GM12878 (cell line): ENCODE measurements around the gene CDYL2. TPM values are rescaled to one million over a fixed set of nuclear protein-coding genes. Genes with fewer than 3 reads are reported as not detected.

Experiments
- ATAC-seq: fragments of 200-7000 bp; cut with Tn5 transposase; 3 replicates; pipeline ENCODE4 v1.9.1; 2020; ENCODE audit warnings: mild to moderate bottlenecking, moderate library complexity
- BruUV-seq: library from RNA; stranded (reverse); fragments of 400-500 nt; replicated peaks from 2 replicates; lab custom pipeline; 2021; lab: Mats Ljungman, UMichigan
- CTCF ChIA-PET: fragments of 300-600 bp; sonication (Branson Sonifier 250); formaldehyde crosslinking; extraction: SDS; loops from one replicate; lab custom pipeline; 2021; ENCODE audit warnings: inconsistent platforms; lab: Yijun Ruan, JAX
- POLR2A ChIA-PET: fragments of 350-600 bp; formaldehyde crosslinking; extraction: SDS; loops from one replicate; lab custom pipeline; 2021; ENCODE audit warnings: inconsistent platforms; lab: Charles Lee
- RAD21 ChIA-PET: fragments of 300-600 bp; sonication (Branson Sonifier 250); formaldehyde crosslinking; loops from one replicate; lab custom pipeline; 2023; ENCODE audit warnings: antibody characterized with exemption; ENCODE audit not compliant: unreplicated experiment; lab: Charles Lee
- SMC1A ChIA-PET: fragments of 300-600 bp; sonication (Branson Sonifier 250); formaldehyde crosslinking; loops from one replicate; lab custom pipeline; 2023; ENCODE audit not compliant: unreplicated experiment, uncharacterized antibody; lab: Charles Lee
- DNase-seq: peaks from one replicate; pipeline ENCODE4 v3.0.0-alpha.2; 2011; ENCODE audit warnings: low read depth, low spot score
- FAIRE-seq: peaks from 3 replicates; lab custom pipeline; 2011; peaks lifted over from hg19 to GRCh38; lab: Jason Lieb, UNC
- H2AFZ ChIP-seq: 2 replicates; pipeline ENCODE4 v1.6.0; 2011; ENCODE audit warnings: low read depth, low read length, control low read depth; ENCODE audit not compliant: control insufficient read depth
- H3K27ac ChIP-seq: 2 replicates; pipeline ENCODE4 v1.5.1; 2011; ENCODE audit warnings: control low read depth; ENCODE audit not compliant: control insufficient read depth, insufficient read depth
- H3K27me3 ChIP-seq, 2 experiments: replicated peaks in 1 of 2; 2 replicates each; pipeline versions ENCODE4 v1.6.0 to v1.6.1; 2011; ENCODE audit warnings: low read length in 1 of 2; ENCODE audit not compliant: control insufficient read depth in 2 of 2, insufficient read depth in 2 of 2
- H3K36me3 ChIP-seq, 2 experiments: 2 replicates each; pipeline ENCODE4 v1.5.1; 2011; ENCODE audit warnings: low read length in 1 of 2; ENCODE audit not compliant: control insufficient read depth in 2 of 2, insufficient read depth in 2 of 2
- H3K4me1 ChIP-seq: 2 replicates; pipeline ENCODE4 v1.6.1; 2011; ENCODE audit warnings: mild to moderate bottlenecking, low read length, moderate library complexity, mixed read lengths; ENCODE audit not compliant: control insufficient read depth, insufficient read depth
- H3K4me2 ChIP-seq: 2 replicates; pipeline ENCODE4 v1.6.0; 2011; ENCODE audit warnings: control low read depth; ENCODE audit not compliant: control insufficient read depth, insufficient read depth
- H3K4me3 ChIP-seq: fragments of 200-600 bp; sonication (generic); 2 replicates; pipeline ENCODE4 v1.5.1; 2016
- H3K79me2 ChIP-seq: 2 replicates; pipeline ENCODE4 v1.6.0; 2011; ENCODE audit warnings: low read length; ENCODE audit not compliant: control insufficient read depth, insufficient read depth
- H3K9ac ChIP-seq: 2 replicates; pipeline ENCODE4 v1.8.0; 2011; ENCODE audit warnings: low read length, control low read depth, mixed read lengths; ENCODE audit not compliant: control insufficient read depth, insufficient read depth
- H3K9me3 ChIP-seq: replicated peaks from 3 replicates; pipeline ENCODE4 v1.5.1; 2011; ENCODE audit warnings: mild to moderate bottlenecking, low read length; ENCODE audit not compliant: control insufficient read depth, insufficient read depth
- H4K20me1 ChIP-seq: 2 replicates; pipeline ENCODE4 v1.6.0; 2011; ENCODE audit not compliant: control insufficient read depth, insufficient read depth
- ASH2L ChIP-seq: fragments of 300-600, 200-600 bp; sonication (generic); IDR thresholded peaks from 2 replicates; pipeline ENCODE4 v1.6.1; 2017; ENCODE audit warnings: low read depth, mild to moderate bottlenecking, borderline replicate concordance
- BRCA1 ChIP-seq: IDR thresholded peaks from 2 replicates; pipeline ENCODE4 v1.6.1; 2011; ENCODE audit warnings: low read depth, low read length, improper control_type of control experiment
- HDAC6 ChIP-seq: fragments of 200-600 bp; sonication (generic); IDR thresholded peaks from one replicate; pipeline ENCODE4 v1.8.0; 2017; ENCODE audit warnings: antibody characterized with exemption; ENCODE audit not compliant: unreplicated experiment
- KLF5 ChIP-seq: fragments of 450-650 bp; IDR thresholded peaks from 2 replicates; pipeline ENCODE4 v1.6.1; 2014; ENCODE audit warnings: mild to moderate bottlenecking; ENCODE audit not compliant: partially characterized antibody
- LARP7 ChIP-seq: fragments of 450-650 bp; IDR thresholded peaks from 2 replicates; pipeline ENCODE4 v1.6.1; 2017; ENCODE audit warnings: mild to moderate bottlenecking
- MYB ChIP-seq: fragments of 150-350 bp; IDR thresholded peaks from 2 replicates; pipeline ENCODE4 v1.6.1; 2014; ENCODE audit warnings: mild to moderate bottlenecking, low read depth, low read length, borderline replicate concordance
- POLR2A ChIP-seq: IDR thresholded peaks from 2 replicates; pipeline ENCODE4 v1.6.1; 2011; ENCODE audit warnings: low read depth, mild to moderate bottlenecking, low read length
- REST ChIP-seq: IDR thresholded peaks from 2 replicates; pipeline ENCODE4 v1.6.1; 2012; ENCODE audit warnings: mild to moderate bottlenecking, low read depth, low read length
- STAT1 ChIP-seq: fragments of 450-650 bp; conservative IDR thresholded peaks from 2 replicates; pipeline ENCODE4 v1.6.1; 2014; ENCODE audit warnings: antibody characterized with exemption, mild to moderate bottlenecking
- STAT3 ChIP-seq: IDR thresholded peaks from 2 replicates; pipeline ENCODE4 v1.6.1; 2011; ENCODE audit warnings: low read depth, low read length, improper control_type of control experiment
- WGBS: methylation state at CpG from one replicate; pipeline ENCODE4 v1.1.6; 2016; ENCODE audit warnings: low lambda C conversion rate; ENCODE audit not compliant: insufficient replicate concordance, insufficient coverage; ENCODE audit errors: missing lambda C conversion rate; 5-methylcytosine and 5-hydroxymethylcytosine counted together
- in situ Hi-C: fragments of 300-500 bp; cut with MboI; formaldehyde crosslinking; loops from 9 replicates; pipeline ENCODE4 v1.14.3; 2018; ENCODE audit warnings: mixed read lengths
- intact Hi-C: fragments of 100-400 bp; cut with micrococcal nuclease; formaldehyde crosslinking; loops from one replicate; pipeline ENCODE4 v1.14.2; 2022; ENCODE audit not compliant: unreplicated experiment
- polyA plus RNA-seq, 11 experiments: library from polyadenylated mRNA; depleted of rRNA in 4 of 11; unstranded in 6 of 11; stranded (reverse) in 5 of 11; fragments of >200 nt; fragmentation: Nextera tagmentation in 4 of 11; fragmentation: Illumina TruSeq in 1 of 11; extraction: Ambion mirVana in 4 of 11; extraction: Trizol in 1 of 11; gene quantifications; 1 replicate in 1 of 11; 2 replicates in 10 of 11; pipeline versions ENCODE4 v1.2.1 to v1.2.3, GENCODE V29; 2011 to 2016; ENCODE audit warnings: inconsistent platforms in 2 of 11, missing spikeins in 2 of 11, low read depth in 1 of 11
- total RNA-seq, 4 experiments: library from RNA; depleted of rRNA in 3 of 4; stranded (reverse); fragments of >200 nt in 3 of 4; fragmentation: Illumina TruSeq in 1 of 4; extraction: Trizol in 1 of 4; gene quantifications; 2 replicates each; pipeline versions ENCODE4 v1.2.1 to v1.2.3, GENCODE V29; 2013 to 2021
- TF ChIP-seq, protein P1 (sequence below): fragments of 450-650 bp; formaldehyde crosslinking; IDR thresholded peaks from 2 replicates; pipeline ENCODE4 v1.5.0; 2022; ENCODE audit warnings: mild to moderate bottlenecking, missing genetic modification characterization
- TF ChIP-seq, protein P2 (sequence below): IDR thresholded peaks from 2 replicates; pipeline ENCODE4 v1.6.1; 2012; ENCODE audit warnings: low read depth, low read length, improper control_type of control experiment
- TF ChIP-seq, protein P3 (sequence below): fragments of 450-650 bp; IDR thresholded peaks from 2 replicates; pipeline ENCODE4 v1.6.1; 2018; ENCODE audit warnings: mild to moderate bottlenecking, low read depth, moderate library complexity; ENCODE audit not compliant: partially characterized antibody

Gene CDYL2
- total and polyA plus RNA-seq, 10 of the 15 experiments (the other 5 are each of a cell fraction or from before 2014, with no cell fraction given): 0.27 to 22.9 (median 3.9) TPM

- SMC1A ChIA-PET: interaction anchor here (1.2 kb wide), 1 partner anchor 10 kb away, joined by 4 read pairs; no protein-coding TSS in a partner anchor
- H3K36me3 ChIP-seq: no peaks in the 10 kb centered on the region
- in situ Hi-C loops: no loop called here
- H2AFZ ChIP-seq: no peak overlapping the region
- BruUV-seq: no TSS peak
- H3K4me2 ChIP-seq: no peak overlapping the region
- H3K9ac ChIP-seq: no peak overlapping the region
- CTCF ChIA-PET: no interaction called here
- H3K79me2 ChIP-seq: no peaks in the 10 kb centered on the region
- H4K20me1 ChIP-seq: no peaks in the 10 kb centered on the region
- no peaks in the 10 kb centered on the region for H3K27me3 ChIP-seq
- RAD21 ChIA-PET: no interaction called here
- 86% methylated on average over 1 of the region's 1 CpG for WGBS
- no peaks in the 10 kb centered on the region; the same call in 1 of the 3 replicates for H3K9me3 ChIP-seq
- FAIRE-seq: no peak
- POLR2A ChIA-PET: no interaction called here
- no peak overlapping the region for H3K27ac ChIP-seq
- intact Hi-C loops: no loop called here
- ATAC-seq: no peak
- no peak for DNase-seq
- H3K4me3 ChIP-seq: no peak overlapping the region
- peaks cover 18% of the 10 kb centered on the region for H3K4me1 ChIP-seq
- TF ChIP-seq BRCA1 (no peak), MYB (no peak), REST (no peak), KLF5 (no peak), LARP7 (no peak), POLR2A (no peak), STAT1 (no peak), STAT3 (no peak), ASH2L (no peak), HDAC6 (no peak)
- TF ChIP-seq, protein P1, sequence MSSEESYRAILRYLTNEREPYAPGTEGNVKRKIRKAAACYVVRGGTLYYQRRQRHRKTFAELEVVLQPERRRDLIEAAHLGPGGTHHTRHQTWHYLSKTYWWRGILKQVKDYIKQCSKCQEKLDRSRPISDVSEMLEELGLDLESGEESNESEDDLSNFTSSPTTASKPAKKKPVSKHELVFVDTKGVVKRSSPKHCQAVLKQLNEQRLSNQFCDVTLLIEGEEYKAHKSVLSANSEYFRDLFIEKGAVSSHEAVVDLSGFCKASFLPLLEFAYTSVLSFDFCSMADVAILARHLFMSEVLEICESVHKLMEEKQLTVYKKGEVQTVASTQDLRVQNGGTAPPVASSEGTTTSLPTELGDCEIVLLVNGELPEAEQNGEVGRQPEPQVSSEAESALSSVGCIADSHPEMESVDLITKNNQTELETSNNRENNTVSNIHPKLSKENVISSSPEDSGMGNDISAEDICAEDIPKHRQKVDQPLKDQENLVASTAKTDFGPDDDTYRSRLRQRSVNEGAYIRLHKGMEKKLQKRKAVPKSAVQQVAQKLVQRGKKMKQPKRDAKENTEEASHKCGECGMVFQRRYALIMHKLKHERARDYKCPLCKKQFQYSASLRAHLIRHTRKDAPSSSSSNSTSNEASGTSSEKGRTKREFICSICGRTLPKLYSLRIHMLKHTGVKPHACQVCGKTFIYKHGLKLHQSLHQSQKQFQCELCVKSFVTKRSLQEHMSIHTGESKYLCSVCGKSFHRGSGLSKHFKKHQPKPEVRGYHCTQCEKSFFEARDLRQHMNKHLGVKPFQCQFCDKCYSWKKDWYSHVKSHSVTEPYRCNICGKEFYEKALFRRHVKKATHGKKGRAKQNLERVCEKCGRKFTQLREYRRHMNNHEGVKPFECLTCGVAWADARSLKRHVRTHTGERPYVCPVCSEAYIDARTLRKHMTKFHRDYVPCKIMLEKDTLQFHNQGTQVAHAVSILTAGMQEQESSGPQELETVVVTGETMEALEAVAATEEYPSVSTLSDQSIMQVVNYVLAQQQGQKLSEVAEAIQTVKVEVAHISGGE (CRISPR knock-in tag): no peak
- TF ChIP-seq, protein P2, sequence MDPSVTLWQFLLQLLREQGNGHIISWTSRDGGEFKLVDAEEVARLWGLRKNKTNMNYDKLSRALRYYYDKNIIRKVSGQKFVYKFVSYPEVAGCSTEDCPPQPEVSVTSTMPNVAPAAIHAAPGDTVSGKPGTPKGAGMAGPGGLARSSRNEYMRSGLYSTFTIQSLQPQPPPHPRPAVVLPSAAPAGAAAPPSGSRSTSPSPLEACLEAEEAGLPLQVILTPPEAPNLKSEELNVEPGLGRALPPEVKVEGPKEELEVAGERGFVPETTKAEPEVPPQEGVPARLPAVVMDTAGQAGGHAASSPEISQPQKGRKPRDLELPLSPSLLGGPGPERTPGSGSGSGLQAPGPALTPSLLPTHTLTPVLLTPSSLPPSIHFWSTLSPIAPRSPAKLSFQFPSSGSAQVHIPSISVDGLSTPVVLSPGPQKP: no peak
- TF ChIP-seq, protein P3, sequence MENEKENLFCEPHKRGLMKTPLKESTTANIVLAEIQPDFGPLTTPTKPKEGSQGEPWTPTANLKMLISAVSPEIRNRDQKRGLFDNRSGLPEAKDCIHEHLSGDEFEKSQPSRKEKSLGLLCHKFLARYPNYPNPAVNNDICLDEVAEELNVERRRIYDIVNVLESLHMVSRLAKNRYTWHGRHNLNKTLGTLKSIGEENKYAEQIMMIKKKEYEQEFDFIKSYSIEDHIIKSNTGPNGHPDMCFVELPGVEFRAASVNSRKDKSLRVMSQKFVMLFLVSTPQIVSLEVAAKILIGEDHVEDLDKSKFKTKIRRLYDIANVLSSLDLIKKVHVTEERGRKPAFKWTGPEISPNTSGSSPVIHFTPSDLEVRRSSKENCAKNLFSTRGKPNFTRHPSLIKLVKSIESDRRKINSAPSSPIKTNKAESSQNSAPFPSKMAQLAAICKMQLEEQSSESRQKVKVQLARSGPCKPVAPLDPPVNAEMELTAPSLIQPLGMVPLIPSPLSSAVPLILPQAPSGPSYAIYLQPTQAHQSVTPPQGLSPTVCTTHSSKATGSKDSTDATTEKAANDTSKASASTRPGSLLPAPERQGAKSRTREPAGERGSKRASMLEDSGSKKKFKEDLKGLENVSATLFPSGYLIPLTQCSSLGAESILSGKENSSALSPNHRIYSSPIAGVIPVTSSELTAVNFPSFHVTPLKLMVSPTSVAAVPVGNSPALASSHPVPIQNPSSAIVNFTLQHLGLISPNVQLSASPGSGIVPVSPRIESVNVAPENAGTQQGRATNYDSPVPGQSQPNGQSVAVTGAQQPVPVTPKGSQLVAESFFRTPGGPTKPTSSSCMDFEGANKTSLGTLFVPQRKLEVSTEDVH: no peak
Observed at GRCh38 chr16:80576343-80576912, 228.0 kb downstream of the CDYL2 start.
